K562 (cell line): ENCODE results near the gene ADGRG4. TPM values are rescaled to one million over a fixed set of nuclear protein-coding genes. Genes with fewer than 3 reads are reported as not detected.

Experiments
- ATAC-seq: fragments of 200-7000 bp; cut with Tn5 transposase; 3 replicates; pipeline ENCODE4 v1.9.1; 2020; ENCODE audit warnings: moderate library complexity
- BruUV-seq: library from RNA; stranded (reverse); fragments of 400-500 nt; replicated peaks from 2 replicates; lab custom pipeline; 2021; lab: Mats Ljungman, UMichigan
- CTCF ChIA-PET: fragments of 300-600 bp; formaldehyde crosslinking; extraction: SDS; loops from one replicate; lab custom pipeline; 2021; ENCODE audit warnings: low intra/inter-chr PET ratio; lab: Yijun Ruan, JAX
- POLR2A ChIA-PET: fragments of 300-600, 350-650 bp; sonication (Branson Sonifier 250); formaldehyde crosslinking; extraction: SDS; loops from one replicate; lab custom pipeline; 2021; ENCODE audit warnings: antibody characterized with exemption, inconsistent platforms; lab: Yijun Ruan, JAX
- DNase-seq, 4 experiments: peaks; one replicate each; pipeline versions ENCODE4 v3.0.0 to v3.0.0-alpha.2; 2011 to 2018; ENCODE audit warnings: low spot score in 3 of 4, mixed read lengths in 3 of 4; ENCODE audit errors: extremely low read depth in 1 of 4
- FAIRE-seq: peaks from 2 replicates; lab custom pipeline; 2011; peaks lifted over from hg19 to GRCh38; lab: Jason Lieb, UNC
- H2AFZ ChIP-seq: 2 replicates; pipeline ENCODE4 v1.6.0; 2011; ENCODE audit warnings: low read depth, low read length, control low read depth, inconsistent platforms
- H3K27ac ChIP-seq: fragments of 200-600 bp; 3 replicates; pipeline ENCODE4 v1.8.0; 2011; ENCODE audit warnings: low read depth, mild to moderate bottlenecking, control low read depth, inconsistent platforms, low read length, moderate library complexity, mixed read lengths; ENCODE audit errors: extremely low read depth
- H3K27me3 ChIP-seq, 2 experiments: fragments of 300-600 bp in 1 of 2; 2 replicates in 1 of 2; 3 replicates in 1 of 2; pipeline versions ENCODE4 v1.6.0 to v1.8.0; 2011; ENCODE audit warnings: inconsistent platforms in 2 of 2, low read length in 2 of 2, mild to moderate bottlenecking in 1 of 2, mixed read lengths in 1 of 2, moderate library complexity in 1 of 2; ENCODE audit not compliant: control insufficient read depth in 2 of 2, insufficient read depth in 2 of 2
- H3K36me3 ChIP-seq: fragments of 300-600 bp; 3 replicates; pipeline ENCODE4 v1.8.0; 2011; ENCODE audit warnings: mild to moderate bottlenecking, low read length, inconsistent platforms; ENCODE audit not compliant: control insufficient read depth, insufficient read depth
- H3K4me1 ChIP-seq, 2 experiments: fragments of 200-600 bp in 1 of 2; replicated peaks in 1 of 2; 2 replicates in 1 of 2; 3 replicates in 1 of 2; pipeline versions ENCODE4 v1.5.1 to v1.8.0; 2011; ENCODE audit warnings: inconsistent platforms in 2 of 2, low read length in 2 of 2, mild to moderate bottlenecking in 1 of 2, mixed read lengths in 1 of 2, moderate library complexity in 1 of 2; ENCODE audit not compliant: control insufficient read depth in 2 of 2, insufficient read depth in 2 of 2
- H3K4me2 ChIP-seq: 2 replicates; pipeline ENCODE4 v1.6.1; 2011; ENCODE audit warnings: low read length, control low read depth, inconsistent platforms, mixed read lengths; ENCODE audit not compliant: insufficient read depth
- H3K4me3 ChIP-seq: fragments of 200-600 bp; sonication (generic), shearing (Covaris generic); 2 replicates; pipeline ENCODE4 v1.5.1; 2016; ENCODE audit warnings: control low read depth, inconsistent platforms
- H3K79me2 ChIP-seq: fragments of 200-600 bp; 3 replicates; pipeline ENCODE4 v1.8.0; 2011; ENCODE audit warnings: low read length, inconsistent platforms; ENCODE audit not compliant: control insufficient read depth, insufficient read depth
- H3K9ac ChIP-seq, 2 experiments: 2 replicates each; pipeline versions ENCODE4 v1.6.0 to v1.6.1; 2011; ENCODE audit warnings: low read depth in 2 of 2, low read length in 2 of 2, control low read depth in 1 of 2, inconsistent platforms in 1 of 2, mild to moderate bottlenecking in 1 of 2, mixed read lengths in 1 of 2; ENCODE audit not compliant: insufficient read depth in 1 of 2
- H3K9me1 ChIP-seq: one replicate; pipeline ENCODE4 v1.6.0; 2011; ENCODE audit warnings: inconsistent platforms, mild to moderate bottlenecking, low read length, moderate library complexity; ENCODE audit not compliant: control insufficient read depth, insufficient read depth
- H3K9me3 ChIP-seq: replicated peaks from 2 replicates; pipeline ENCODE4 v1.5.1; 2011; ENCODE audit warnings: low read depth, low read length, inconsistent platforms; ENCODE audit not compliant: control insufficient read depth, insufficient read depth
- H4K20me1 ChIP-seq: replicated peaks from 2 replicates; pipeline ENCODE4 v1.6.1; 2011; ENCODE audit warnings: low read length, inconsistent platforms, mixed read lengths; ENCODE audit not compliant: control insufficient read depth, insufficient read depth
- ESRRA ChIP-seq: fragments of 450-650 bp; IDR thresholded peaks from 2 replicates; pipeline ENCODE4 v1.6.1; 2014; ENCODE audit warnings: low read depth, mild to moderate bottlenecking, moderate library complexity, borderline replicate concordance
- GABPA ChIP-seq: fragments of 200-800 bp; sonication (Bioruptor generic); conservative IDR thresholded peaks from 2 replicates; pipeline ENCODE4 v1.6.1; 2016; ENCODE audit warnings: low read depth, missing genetic modification characterization, missing compliant biosample characterization
- L3MBTL2 ChIP-seq: fragments of 450-650 bp; IDR thresholded peaks from 2 replicates; pipeline ENCODE4 v1.6.1; 2016; ENCODE audit warnings: mild to moderate bottlenecking, moderate library complexity
- MAFK ChIP-seq: IDR thresholded peaks from 2 replicates; pipeline ENCODE4 v1.6.1; 2011; ENCODE audit warnings: low read length, improper control_type of control experiment
- PHF8 ChIP-seq: fragments of 200-600 bp; sonication (generic); IDR thresholded peaks from 2 replicates; pipeline ENCODE4 v1.6.1; 2012; ENCODE audit warnings: mixed run types, mild to moderate bottlenecking, inconsistent platforms, low read length, moderate library complexity, borderline replicate concordance
- U2AF2 ChIP-seq: fragments of 200-400 bp; formaldehyde crosslinking; optimal IDR thresholded peaks from 2 replicates; pipeline ENCODE3; 2017; ENCODE audit warnings: low read depth, mild to moderate bottlenecking, low read length
- ZNF717 ChIP-seq: fragments of 250-450 bp; sonication (Bioruptor Pico); IDR thresholded peaks from 2 replicates; pipeline ENCODE4 v1.5.0; 2021
- WGBS: fragments of 100-300 bp; shearing (Covaris generic); methylation state at CpG from one replicate; pipeline ENCODE4 v1.1.6; 2016; ENCODE audit warnings: low coverage, mixed read lengths; ENCODE audit not compliant: insufficient coverage; ENCODE audit errors: missing lambda C conversion rate; 5-methylcytosine and 5-hydroxymethylcytosine counted together
- in situ Hi-C: fragments of 300-500 bp; cut with MboI; formaldehyde crosslinking; loops from 4 replicates; pipeline ENCODE4 v1.15.0; 2018; ENCODE audit warnings: inconsistent platforms, mixed read lengths
- intact Hi-C: fragments of 100-400 bp; cut with micrococcal nuclease; formaldehyde crosslinking; loops from 2 replicates; pipeline ENCODE4 v1.14.2; 2022
- polyA plus RNA-seq, 8 experiments: library from polyadenylated mRNA; depleted of rRNA in 4 of 8; stranded (reverse) in 5 of 8; unstranded in 3 of 8; fragments of >200 nt; fragmentation: Nextera tagmentation in 2 of 8; fragmentation: Illumina TruSeq in 1 of 8; extraction: Ambion mirVana in 2 of 8; extraction: Trizol in 1 of 8; gene quantifications; 2 replicates each; pipeline versions ENCODE4 v1.2.1 to v1.2.3, GENCODE V29; 2011 to 2014; ENCODE audit warnings: inconsistent platforms in 1 of 8, missing spikeins in 1 of 8
- total RNA-seq, 7 experiments: library from RNA; depleted of rRNA in 6 of 7; stranded (reverse); fragments of >200 nt in 6 of 7; fragmentation: Illumina TruSeq in 2 of 7; extraction: Trizol in 2 of 7; gene quantifications; 2 replicates each; pipeline versions ENCODE4 v1.2.1 to v1.2.3, GENCODE V29; 2011 to 2021; ENCODE audit warnings: low replicate concordance in 1 of 7
- TF ChIP-seq, protein P1 (sequence below): sonication (generic); IDR thresholded peaks from 2 replicates; pipeline ENCODE4 v1.6.1; 2016

ADGRG4 gene
- total and polyA plus RNA-seq, 9 of the 15 experiments (the other 6 are each of a cell fraction or from before 2014, with no cell fraction given): not detected

DNA sequence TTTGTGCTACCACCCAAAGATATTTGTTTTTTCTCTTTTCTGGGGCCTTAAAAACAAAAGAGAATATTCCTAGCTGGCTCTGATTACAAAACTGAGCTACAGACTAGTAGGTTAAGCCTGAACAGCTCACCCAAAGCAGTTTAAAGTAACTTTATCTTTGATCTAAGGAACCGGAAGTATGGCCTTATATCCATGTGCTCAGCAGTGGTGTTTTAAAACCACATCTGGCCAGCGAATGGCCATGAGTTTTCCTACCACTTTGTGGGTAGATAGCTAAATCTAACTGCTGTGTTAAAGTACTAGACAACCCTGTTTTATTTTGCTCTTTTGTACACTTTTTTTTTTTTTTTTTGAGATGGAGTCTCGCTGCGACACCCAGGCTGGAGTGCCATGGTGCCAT lies 24.6 kb downstream of the ADGRG4 start:
- Histone ChIP-seq H3K9ac (no peak overlapping the region), H3K4me1 (peaks cover 0 to 2% of the 10 kb centered on the region in 2 experiments; a peak in 1 of 5 replicates), H3K9me3 (no peaks in the 10 kb centered on the region), H3K79me2 (no peaks in the 10 kb centered on the region), H3K4me3 (no peak overlapping the region), H3K36me3 (no peaks in the 10 kb centered on the region), H2AFZ (no peak overlapping the region), H4K20me1 (no peaks in the 10 kb centered on the region), H3K27me3 (no peaks in the 10 kb centered on the region), H3K9me1 (no peaks in the 10 kb centered on the region), H3K4me2 (no peak overlapping the region), H3K27ac (no peak overlapping the region)
- intact Hi-C loops (no loop called here), in situ Hi-C loops (no loop called here)
- 13% methylated on average over 2 of the region's 4 CpGs for WGBS
- FAIRE-seq: no peak
- TF ChIP-seq ESRRA (no peak), L3MBTL2 (peak; percentile 55; the same call in 1 of the 2 replicates), ZNF717 (no peak), U2AF2 (no peak), GABPA (peak; percentile 56; the same call in 1 of the 2 replicates), PHF8 (no peak), MAFK (no peak)
- TF ChIP-seq, protein P1, sequence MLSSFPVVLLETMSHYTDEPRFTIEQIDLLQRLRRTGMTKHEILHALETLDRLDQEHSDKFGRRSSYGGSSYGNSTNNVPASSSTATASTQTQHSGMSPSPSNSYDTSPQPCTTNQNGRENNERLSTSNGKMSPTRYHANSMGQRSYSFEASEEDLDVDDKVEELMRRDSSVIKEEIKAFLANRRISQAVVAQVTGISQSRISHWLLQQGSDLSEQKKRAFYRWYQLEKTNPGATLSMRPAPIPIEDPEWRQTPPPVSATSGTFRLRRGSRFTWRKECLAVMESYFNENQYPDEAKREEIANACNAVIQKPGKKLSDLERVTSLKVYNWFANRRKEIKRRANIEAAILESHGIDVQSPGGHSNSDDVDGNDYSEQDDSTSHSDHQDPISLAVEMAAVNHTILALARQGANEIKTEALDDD: peak; percentile 95
- CTCF ChIA-PET: no interaction called here
- DNase-seq: peak in 1 of 4 experiments; percentile 5
- no TSS peak for BruUV-seq
- POLR2A ChIA-PET: no interaction called here
- no peak for ATAC-seq
